Large intestine (tissue), 3 donors: ENCODE results near the gene ZC3H13. TPM values are rescaled to one million over a fixed set of nuclear protein-coding genes. Genes with fewer than 3 reads are reported as not detected.

ENCODE experiments used
- DNase-seq, 2 donors: peaks; one replicate each; pipeline versions ENCODE4 v3.0.0 to v3.0.0-alpha.2; 2013
- H3K27ac ChIP-seq: one replicate; pipeline ENCODE4 v1.5.1; 2013; ENCODE audit warnings: low read length
- H3K27me3 ChIP-seq: 2 replicates; pipeline ENCODE4 v1.6.1; 2013; ENCODE audit warnings: low read length; ENCODE audit not compliant: control insufficient read depth, insufficient read depth
- H3K36me3 ChIP-seq: 2 replicates; pipeline ENCODE4 v1.6.1; 2013; ENCODE audit warnings: low read length; ENCODE audit not compliant: control insufficient read depth, insufficient read depth
- H3K4me1 ChIP-seq: one replicate; pipeline ENCODE4 v1.6.1; 2013; ENCODE audit warnings: low read length; ENCODE audit not compliant: control insufficient read depth, insufficient read depth
- H3K4me3 ChIP-seq: one replicate; pipeline ENCODE4 v1.5.1; 2013; ENCODE audit warnings: low read length
- H3K9me3 ChIP-seq: one replicate; pipeline ENCODE4 v1.6.1; 2013; ENCODE audit warnings: mild to moderate bottlenecking, low read depth, low read length, moderate library complexity; ENCODE audit not compliant: control insufficient read depth
- WGBS: methylation state at CpG from one replicate; pipeline ENCODE4 v1.1.5; 2013; ENCODE audit warnings: low lambda C conversion rate; ENCODE audit not compliant: insufficient coverage; 5-methylcytosine and 5-hydroxymethylcytosine counted together
- polyA plus RNA-seq: library from polyadenylated mRNA; unstranded; fragments of 120-200 nt; gene quantifications from one replicate; pipeline ENCODE4 v1.2.1, GENCODE V29; 2013

Gene ZC3H13
- polyA plus RNA-seq, 1 donor = 36.4 TPM

DNA sequence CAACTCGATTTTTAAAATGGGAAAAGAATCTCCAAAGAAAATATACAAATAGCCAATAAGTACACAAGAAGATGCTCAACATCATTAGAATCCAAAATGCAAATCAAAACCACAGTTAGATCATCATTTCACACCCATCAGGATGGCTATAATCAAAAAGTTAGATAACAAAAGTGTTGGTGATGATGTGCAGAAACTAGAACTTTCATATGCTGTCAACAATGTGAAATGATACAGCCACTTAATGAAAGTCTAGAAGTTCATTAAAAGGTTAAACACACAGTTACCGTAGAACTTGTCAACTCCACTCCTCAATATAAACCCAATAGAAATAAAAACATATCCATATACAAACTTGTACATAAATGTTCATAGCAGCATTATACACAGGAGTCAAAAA lies 11.8 kb downstream of the ZC3H13 start:
- Histone ChIP-seq H3K4me1 (peaks cover 5% of the 10 kb centered on the region), H3K27me3 (no peaks in the 10 kb centered on the region), H3K9me3 (no peaks in the 10 kb centered on the region), H3K4me3 (no peak overlapping the region), H3K36me3 (peaks cover 9% of the 10 kb centered on the region), H3K27ac (no peak overlapping the region)
- DNase-seq = no peak
- 94% methylated on average over 2 of the region's 2 CpGs for WGBS

DNA sequence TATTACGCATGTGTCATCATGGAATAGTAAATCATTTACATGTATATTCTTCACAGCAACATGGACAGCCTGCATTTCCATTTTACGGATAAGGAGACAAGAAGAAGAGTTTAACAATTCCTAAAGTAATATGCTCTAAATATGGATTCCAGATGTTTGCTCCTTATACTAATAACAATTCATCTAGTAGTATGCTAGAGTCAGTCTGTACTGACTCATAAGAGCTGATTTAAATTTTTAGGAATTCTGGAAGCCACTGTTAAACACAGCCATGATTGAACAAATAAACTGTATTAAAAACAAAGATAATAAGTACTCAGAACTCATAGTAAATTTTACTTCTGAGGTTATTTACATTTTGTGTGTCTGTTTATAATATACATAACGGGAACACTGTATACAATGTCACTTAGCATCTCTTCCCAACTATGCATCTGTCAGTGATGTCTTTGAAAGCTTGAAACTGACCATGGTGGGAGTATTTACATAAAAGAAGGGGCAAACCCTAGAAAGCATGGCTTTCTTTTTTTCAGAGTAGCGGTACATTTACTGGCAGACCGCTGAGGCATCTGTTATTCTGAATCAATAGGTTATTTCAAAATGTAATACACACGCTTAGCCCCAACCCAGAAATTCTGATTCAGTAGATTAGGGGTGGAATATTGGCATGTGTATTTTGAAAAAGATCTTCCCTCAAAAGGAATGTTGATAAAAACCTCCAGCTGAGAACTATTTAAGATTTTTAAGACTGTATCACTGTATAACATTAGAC lies 12.9 kb downstream of the ZC3H13 start:
- Histone ChIP-seq H3K27me3 (no peaks in the 10 kb centered on the region), H3K36me3 (peaks cover 11% of the 10 kb centered on the region), H3K9me3 (no peaks in the 10 kb centered on the region), H3K27ac (peak overlapping the region; percentile 84), H3K4me1 (peaks cover 5% of the 10 kb centered on the region), H3K4me3 (no peak overlapping the region)
- WGBS = 88% methylated on average over 3 of the region's 6 CpGs
- no peak for DNase-seq

DNA sequence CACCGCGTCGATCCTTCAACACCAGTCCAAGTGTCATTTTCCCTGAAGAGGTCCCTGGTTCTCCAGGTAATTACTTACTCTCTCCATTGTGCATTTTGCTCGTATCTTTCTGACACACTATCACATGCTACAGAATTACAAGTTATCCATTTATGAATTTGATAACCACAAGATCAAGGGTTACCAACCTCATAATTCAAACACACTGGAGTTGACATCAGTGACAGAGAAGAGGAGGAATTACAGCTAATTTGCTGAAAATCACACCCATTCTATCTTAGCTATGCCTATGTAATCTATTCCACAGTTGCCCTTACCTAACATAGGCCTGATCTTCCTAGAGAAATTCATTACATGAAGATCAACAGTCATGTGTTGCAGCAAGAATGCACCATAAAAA lies 14.2 kb downstream of the ZC3H13 start:
- peaks cover 5% of the 10 kb centered on the region for H3K4me1 ChIP-seq

DNA sequence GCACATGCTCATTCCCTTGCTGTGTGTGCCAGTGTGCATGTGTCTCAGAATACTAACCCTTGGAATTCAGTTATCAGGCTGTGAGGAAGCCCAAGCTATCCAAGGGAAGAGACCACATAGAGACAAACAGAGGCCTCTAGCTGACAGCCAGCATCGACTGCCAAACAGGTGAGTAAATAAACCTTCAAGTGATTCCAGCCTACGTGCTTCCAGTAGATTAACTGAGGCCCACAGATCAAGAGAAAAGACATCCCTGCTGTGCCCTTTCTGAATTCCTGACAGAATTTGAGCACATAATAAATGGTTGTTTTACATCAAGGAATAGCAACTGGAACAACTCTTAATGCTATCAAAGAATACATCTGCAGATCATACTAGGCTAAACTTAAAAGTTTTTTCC lies 17.5 kb downstream of the ZC3H13 start:
- Histone ChIP-seq H3K36me3 (peaks cover 4% of the 10 kb centered on the region), H3K9me3 (no peaks in the 10 kb centered on the region), H3K4me3 (no peak overlapping the region), H3K27me3 (no peaks in the 10 kb centered on the region), H3K27ac (no peak overlapping the region), H3K4me1 (peaks cover 5% of the 10 kb centered on the region)
- WGBS = no CpG with 5 or more reads among the region's 2 CpGs
- no peak for DNase-seq

More for the DNA sequence above, 14.2 kb downstream of the ZC3H13 start:
- no peaks in the 10 kb centered on the region for H3K9me3 ChIP-seq
- H3K27me3 ChIP-seq = no peaks in the 10 kb centered on the region
- H3K27ac ChIP-seq = peak overlapping the region; percentile 84
- H3K4me3 ChIP-seq = no peak overlapping the region
- 27% methylated on average over 2 of the region's 4 CpGs for WGBS
- DNase-seq = peak; percentile 70 to 91
- H3K36me3 ChIP-seq = peaks cover 11% of the 10 kb centered on the region

DNA sequence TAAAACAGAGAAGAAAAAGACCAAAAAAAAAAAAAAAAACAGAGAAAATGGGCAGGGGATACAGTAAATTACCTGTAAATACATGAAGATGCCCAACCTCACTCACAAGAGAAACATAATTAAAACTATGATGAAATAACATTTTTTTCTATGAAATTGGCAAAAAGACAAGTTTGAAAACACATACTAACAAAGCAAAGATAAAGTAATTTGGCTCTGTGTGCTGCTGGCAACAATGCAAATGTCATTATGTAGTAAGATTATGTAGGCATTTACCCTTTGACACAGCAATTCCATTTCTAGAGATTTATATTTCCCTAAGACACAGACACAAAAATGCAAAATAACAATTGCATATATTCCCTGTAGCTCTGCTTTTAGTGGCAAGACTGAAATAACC lies 20.2 kb downstream of the ZC3H13 start:
- Histone ChIP-seq H3K27me3 (no peaks in the 10 kb centered on the region), H3K36me3 (peaks cover 4% of the 10 kb centered on the region), H3K4me3 (no peak overlapping the region), H3K27ac (no peak overlapping the region), H3K9me3 (peaks cover 2% of the 10 kb centered on the region), H3K4me1 (peaks cover 3% of the 10 kb centered on the region)
- DNase-seq = no peak

DNA sequence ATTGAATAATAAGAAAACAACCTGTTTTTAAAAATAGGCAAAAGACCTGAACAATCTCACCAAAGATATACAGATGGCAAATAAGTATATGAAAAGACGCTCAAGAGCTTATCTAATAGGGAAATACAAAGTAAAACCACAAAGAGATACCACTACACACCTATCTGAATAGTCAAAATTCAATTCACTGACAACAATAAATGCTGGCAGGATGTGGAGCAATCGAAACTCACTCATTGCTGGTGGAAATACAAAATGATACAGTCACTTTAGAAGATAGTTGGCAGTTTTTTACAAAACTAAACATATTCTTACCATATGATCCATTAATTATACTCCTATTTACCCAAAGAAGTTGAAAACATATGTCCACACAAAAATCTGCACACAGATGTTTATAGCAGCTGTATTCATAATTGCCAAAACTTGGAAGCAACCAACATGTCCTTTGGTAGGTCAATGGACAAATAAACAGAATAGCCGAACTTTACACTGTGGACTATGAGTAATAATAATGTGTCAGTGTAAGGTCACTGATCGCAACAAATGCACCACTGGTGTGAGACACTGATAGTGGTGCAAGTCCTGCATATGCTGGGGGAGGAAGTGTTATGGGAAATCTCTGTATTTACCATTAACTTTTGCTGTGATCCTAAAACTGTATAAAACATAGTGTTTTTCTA lies 20.8 kb downstream of the ZC3H13 start:
- Histone ChIP-seq H3K4me3 (no peak overlapping the region), H3K36me3 (peaks cover 4% of the 10 kb centered on the region), H3K9me3 (peaks cover 2% of the 10 kb centered on the region), H3K27me3 (no peaks in the 10 kb centered on the region), H3K4me1 (no peaks in the 10 kb centered on the region), H3K27ac (no peak overlapping the region)
- 82% methylated on average over 2 of the region's 4 CpGs for WGBS
- no peak for DNase-seq

DNA sequence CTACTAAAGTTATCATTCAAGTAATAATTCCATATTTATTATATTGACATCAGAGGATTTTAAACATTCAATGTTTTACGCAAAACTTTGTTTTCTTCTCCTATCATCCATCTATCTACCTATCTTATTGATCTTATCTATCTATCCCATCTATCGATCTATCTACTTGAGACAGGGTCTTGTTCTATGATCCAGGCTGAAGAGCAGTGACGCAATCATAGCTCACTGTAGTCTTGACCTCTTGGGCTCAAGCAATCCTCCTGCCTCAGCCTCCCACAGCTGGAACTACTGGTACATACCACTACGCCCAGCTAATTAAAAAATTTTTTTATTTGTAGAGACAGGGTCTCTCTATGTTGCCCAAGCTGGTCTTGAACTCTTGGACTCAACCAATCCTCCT lies 27.4 kb downstream of the ZC3H13 start:
- 93% methylated on average over 2 of the region's 4 CpGs for WGBS
- H3K27me3 ChIP-seq = no peaks in the 10 kb centered on the region
- no peak overlapping the region for H3K27ac ChIP-seq

DNA sequence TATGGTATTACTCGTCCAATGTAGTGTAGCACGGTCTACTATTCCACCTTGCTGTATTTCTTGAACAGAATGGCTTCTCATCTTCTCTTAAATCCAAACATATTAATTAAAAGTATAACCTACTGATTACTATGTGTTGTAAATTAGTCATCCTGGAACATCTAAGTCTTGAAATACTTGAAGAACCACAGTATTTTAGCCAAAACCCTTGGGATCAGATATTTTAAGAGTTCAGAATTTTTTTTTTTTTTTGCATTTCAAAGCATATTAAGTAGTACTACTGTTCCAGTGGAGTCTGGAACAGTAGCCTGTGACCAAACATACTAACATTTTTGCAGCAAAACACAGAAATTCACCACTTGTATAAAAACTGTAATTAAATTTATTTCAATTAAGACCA lies 30.1 kb downstream of the ZC3H13 start:
- 100% methylated on average over 1 of the region's 2 CpGs for WGBS
- no peak overlapping the region for H3K4me3 ChIP-seq
- no peak overlapping the region for H3K27ac ChIP-seq
- no peak for DNase-seq
- no peaks in the 10 kb centered on the region for H3K27me3 ChIP-seq
- H3K9me3 ChIP-seq = no peaks in the 10 kb centered on the region
- peaks cover 18% of the 10 kb centered on the region for H3K36me3 ChIP-seq
- H3K4me1 ChIP-seq = no peaks in the 10 kb centered on the region

More for the DNA sequence above, 27.4 kb downstream of the ZC3H13 start:
- H3K36me3 ChIP-seq = peaks cover 1% of the 10 kb centered on the region
- no peak for DNase-seq
- peaks cover 2% of the 10 kb centered on the region for H3K9me3 ChIP-seq
- H3K4me1 ChIP-seq = no peaks in the 10 kb centered on the region
- H3K4me3 ChIP-seq = no peak overlapping the region

DNA sequence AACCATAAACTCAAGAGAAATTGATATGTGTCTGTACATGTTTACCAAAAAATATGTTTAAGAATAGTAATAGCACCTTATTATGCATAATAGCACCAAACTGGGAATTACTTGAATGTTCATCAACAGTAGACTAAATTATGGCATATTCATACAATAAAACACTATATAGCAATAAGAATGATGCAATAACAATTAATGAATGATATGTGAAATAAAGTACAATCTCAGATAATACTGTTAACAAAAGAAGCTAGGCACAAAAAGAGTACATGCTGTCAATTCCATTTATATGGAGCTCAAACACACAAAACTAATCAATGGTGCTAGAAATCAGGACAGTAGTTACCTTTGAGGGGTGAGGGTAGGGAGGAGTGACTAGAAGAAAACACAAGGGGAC lies 36.3 kb downstream of the ZC3H13 start:
- H3K4me1 ChIP-seq = no peaks in the 10 kb centered on the region
- DNase-seq = no peak
- H3K4me3 ChIP-seq = no peak overlapping the region
- H3K27me3 ChIP-seq = no peaks in the 10 kb centered on the region
- H3K36me3 ChIP-seq = peaks cover 27% of the 10 kb centered on the region
- H3K9me3 ChIP-seq = no peaks in the 10 kb centered on the region
- H3K27ac ChIP-seq = no peak overlapping the region

DNA sequence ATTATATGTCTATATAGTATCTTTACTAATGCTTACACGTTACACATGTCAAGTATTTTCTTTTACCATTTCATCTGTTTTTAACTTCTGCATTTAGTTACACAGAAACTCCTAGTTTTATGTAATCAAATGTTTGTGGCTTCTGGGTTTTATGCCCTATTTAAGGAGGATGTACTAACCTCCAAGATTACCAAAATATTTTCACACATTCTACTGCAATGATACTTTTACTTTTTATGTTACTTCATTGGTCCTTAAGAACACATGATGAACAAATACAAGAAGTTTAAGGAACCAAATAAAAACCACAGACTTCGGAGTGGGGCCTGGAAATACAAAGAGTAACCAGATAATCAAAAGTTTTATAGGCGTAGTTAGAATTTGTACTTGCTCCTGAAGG lies 37.2 kb downstream of the ZC3H13 start:
- no peak for DNase-seq
- 91% methylated on average over 3 of the region's 3 CpGs for WGBS

DNA sequence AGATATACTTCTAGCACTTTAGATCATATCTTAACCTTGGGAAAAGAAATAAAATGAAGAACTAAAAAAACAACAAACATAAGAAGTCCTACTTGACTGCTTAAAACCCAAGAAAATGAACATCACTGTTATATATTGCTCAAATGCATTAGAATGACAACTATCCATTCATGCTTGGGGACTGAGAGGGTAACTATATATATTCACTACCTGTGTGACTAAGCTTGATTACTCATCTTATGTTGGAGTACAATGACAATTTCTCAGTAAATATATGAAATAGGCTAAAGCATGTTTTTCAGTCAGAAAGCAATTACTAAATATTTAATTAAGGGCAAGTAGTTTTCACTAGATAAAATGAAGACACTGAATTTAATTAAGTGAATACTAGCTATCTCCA lies 40.1 kb downstream of the ZC3H13 start:
- Histone ChIP-seq H3K4me3 (no peak overlapping the region), H3K9me3 (no peaks in the 10 kb centered on the region), H3K27me3 (no peaks in the 10 kb centered on the region), H3K4me1 (no peaks in the 10 kb centered on the region), H3K36me3 (peaks cover 27% of the 10 kb centered on the region), H3K27ac (no peak overlapping the region)
- no peak for DNase-seq

More for the DNA sequence above, 37.2 kb downstream of the ZC3H13 start:
- Histone ChIP-seq H3K27ac (no peak overlapping the region), H3K9me3 (no peaks in the 10 kb centered on the region), H3K27me3 (no peaks in the 10 kb centered on the region), H3K36me3 (peaks cover 33% of the 10 kb centered on the region), H3K4me1 (no peaks in the 10 kb centered on the region), H3K4me3 (no peak overlapping the region)
